Loucy (cell line): ENCODE data around the gene CTDSPL.

Source experiments
- H2AFZ ChIP-seq: fragments of 200-600 bp; sonication (generic); 2 replicates; pipeline ENCODE4 v1.6.0; 2016; ENCODE audit warnings: antibody characterized with exemption, mild to moderate bottlenecking, low read length, moderate library complexity
- H3F3A ChIP-seq: fragments of 200-600 bp; 2 replicates; pipeline ENCODE4 v1.6.0; 2016; ENCODE audit warnings: antibody characterized with exemption, low read depth, mild to moderate bottlenecking
- H3K27me3 ChIP-seq: fragments of 200-600 bp; sonication (generic); 2 replicates; pipeline ENCODE4 v1.6.1; 2014; ENCODE audit warnings: low read length, mild to moderate bottlenecking; ENCODE audit not compliant: insufficient read depth, poor library complexity, severe bottlenecking
- H3K36me3 ChIP-seq: fragments of 200-600 bp; sonication (generic); 2 replicates; pipeline ENCODE4 v1.6.1; 2016; ENCODE audit warnings: low read length; ENCODE audit not compliant: insufficient read depth
- H3K4me1 ChIP-seq: fragments of 200-600 bp; sonication (generic); 2 replicates; pipeline ENCODE4 v1.5.1; 2014; ENCODE audit warnings: low read length, mild to moderate bottlenecking; ENCODE audit not compliant: insufficient read depth, poor library complexity, severe bottlenecking
- H3K4me2 ChIP-seq: fragments of 200-600 bp; sonication (generic); 2 replicates; pipeline ENCODE4 v1.6.0; 2014; ENCODE audit warnings: antibody characterized with exemption, low read length, low read depth, mild to moderate bottlenecking; ENCODE audit not compliant: poor library complexity, severe bottlenecking
- H3K4me3 ChIP-seq: fragments of 200-600 bp; sonication (generic); 2 replicates; pipeline ENCODE4 v1.5.1; 2014; ENCODE audit warnings: low read length, mild to moderate bottlenecking, mixed read lengths; ENCODE audit not compliant: poor library complexity, severe bottlenecking
- H3K79me2 ChIP-seq: fragments of 200-600 bp; sonication (generic); 2 replicates; pipeline ENCODE4 v1.6.1; 2014; ENCODE audit warnings: low read length; ENCODE audit not compliant: insufficient read depth
- H3K9ac ChIP-seq: fragments of 200-600 bp; sonication (generic); 2 replicates; pipeline ENCODE4 v1.6.0; 2014; ENCODE audit warnings: mild to moderate bottlenecking, low read depth, low read length, moderate library complexity; ENCODE audit not compliant: poor library complexity, severe bottlenecking
- H3K9me2 ChIP-seq: fragments of 200-600 bp; sonication (generic); replicated peaks from 2 replicates; pipeline ENCODE4 v1.6.1; 2016; ENCODE audit warnings: low read depth, low read length, mixed read lengths
- H3K9me3 ChIP-seq: fragments of 200-600 bp; sonication (generic); 2 replicates; pipeline ENCODE4 v1.6.1; 2014; ENCODE audit warnings: mild to moderate bottlenecking, antibody characterized with exemption, low read length, low read depth; ENCODE audit not compliant: insufficient read depth
- H4K20me1 ChIP-seq: fragments of 200-600 bp; sonication (generic); 2 replicates; pipeline ENCODE4 v1.6.0; 2014; ENCODE audit warnings: antibody characterized with exemption, low read length, mild to moderate bottlenecking; ENCODE audit not compliant: insufficient read depth, poor library complexity, severe bottlenecking
- CTCF ChIP-seq: fragments of 200-600 bp; sonication (generic); conservative IDR thresholded peaks from 2 replicates; pipeline ENCODE4 v1.5.1; 2014; ENCODE audit warnings: mild to moderate bottlenecking, antibody characterized with exemption, low read length
- EZH2phosphoT487 ChIP-seq: fragments of 200-600 bp; IDR thresholded peaks from 2 replicates; pipeline ENCODE4 v1.6.1; 2018; ENCODE audit warnings: antibody characterized with exemption, mild to moderate bottlenecking, moderate library complexity, borderline replicate concordance

The CTDSPL gene

GRCh38 chr3:38003817-38004414, 142.2 kb downstream of the CTDSPL start:
- Histone ChIP-seq H3K4me2 (no peak overlapping the region), H4K20me1 (no peaks in the 10 kb centered on the region), H3K79me2 (no peaks in the 10 kb centered on the region), H3K9me2 (no peaks in the 10 kb centered on the region), H3K4me3 (no peak overlapping the region), H3K9ac (no peak overlapping the region), H3F3A (no peaks in the 10 kb centered on the region), H2AFZ (no peak overlapping the region), H3K4me1 (no peaks in the 10 kb centered on the region), H3K27me3 (no peaks in the 10 kb centered on the region), H3K36me3 (peaks cover 22% of the 10 kb centered on the region; the same call in 1 of the 2 replicates), H3K9me3 (no peaks in the 10 kb centered on the region)
- TF ChIP-seq CTCF: no peak
- no peak for TF ChIP-seq EZH2phosphoT487

GRCh38 chr3:38004415-38005075, 142.9 kb downstream of the CTDSPL start:
- Histone ChIP-seq H3K9me3 (no peaks in the 10 kb centered on the region), H3K79me2 (no peaks in the 10 kb centered on the region), H2AFZ (no peak overlapping the region), H3K4me1 (no peaks in the 10 kb centered on the region), H3F3A (no peaks in the 10 kb centered on the region), H3K4me3 (no peak overlapping the region), H3K9me2 (no peaks in the 10 kb centered on the region), H3K4me2 (no peak overlapping the region), H3K9ac (no peak overlapping the region), H3K36me3 (peaks cover 19% of the 10 kb centered on the region; the same call in 1 of the 2 replicates), H4K20me1 (no peaks in the 10 kb centered on the region), H3K27me3 (no peaks in the 10 kb centered on the region)
- TF ChIP-seq CTCF (peak; percentile 72), EZH2phosphoT487 (no peak)

- H2AFZ ChIP-seq: no peak overlapping the region
- H3K36me3 ChIP-seq: peaks cover 17% of the 10 kb centered on the region; the same call in 1 of the 2 replicates
- H3K79me2 ChIP-seq: no peaks in the 10 kb centered on the region
- H3K9ac ChIP-seq: no peak overlapping the region
- H3K4me1 ChIP-seq: no peaks in the 10 kb centered on the region
- no peak overlapping the region for H3K4me2 ChIP-seq
- no peaks in the 10 kb centered on the region for H4K20me1 ChIP-seq
- H3K4me3 ChIP-seq: no peak overlapping the region
- no peaks in the 10 kb centered on the region for H3K27me3 ChIP-seq
- H3F3A ChIP-seq: no peaks in the 10 kb centered on the region
- H3K9me3 ChIP-seq: no peaks in the 10 kb centered on the region
- no peaks in the 10 kb centered on the region for H3K9me2 ChIP-seq
- no peak for TF ChIP-seq EZH2phosphoT487
- no peak for TF ChIP-seq CTCF
Measured at GRCh38 chr3:38005076-38006020, 143.7 kb downstream of the CTDSPL start.
